GM10266 (cell line): ENCODE results near the gene RAG2.

Experiments
- DNase-seq: peaks from one replicate; pipeline ENCODE4 v3.0.0; 2012; ENCODE audit errors: extremely low spot score
- CTCF ChIP-seq: IDR thresholded peaks from 2 replicates; pipeline ENCODE4 v1.5.1; 2012; ENCODE audit warnings: mild to moderate bottlenecking, low read depth; ENCODE audit not compliant: control insufficient read depth, insufficient read depth; ENCODE audit errors: missing control alignments

Gene RAG2

GRCh38 chr11:36617543-36618362 lies 19.7 kb upstream of the RAG2 start:
- no peak for TF ChIP-seq CTCF
- DNase-seq = no peak

- no peak for TF ChIP-seq CTCF
- no peak for DNase-seq
Measured at GRCh38 chr11:36615826-36616225, 17.8 kb upstream of the RAG2 start.

- no peak for DNase-seq
- TF ChIP-seq CTCF = no peak
Measured at GRCh38 chr11:36609383-36609782, 11.3 kb upstream of the RAG2 start.

- no peak for TF ChIP-seq CTCF
- no peak for DNase-seq
Measured at GRCh38 chr11:36608491-36609199, 10.6 kb upstream of the RAG2 start.

- no peak for DNase-seq
- TF ChIP-seq CTCF = no peak
Measured at GRCh38 chr11:36605221-36606216, 7.5 kb upstream of the RAG2 start.

- no peak for TF ChIP-seq CTCF
- DNase-seq = no peak
Measured at GRCh38 chr11:36602135-36602534, 4.1 kb upstream of the RAG2 start.
